Astrocyte of the spinal cord (primary cell): ENCODE data around the gene OSBPL9.

Experiments used
- DNase-seq: peaks from one replicate; pipeline ENCODE4 v3.0.0; 2011; ENCODE audit warnings: low read depth, low spot score
- H3K4me3 ChIP-seq: 2 replicates; pipeline ENCODE4 v1.5.1; 2011; ENCODE audit warnings: low read depth, mild to moderate bottlenecking, low read length, moderate library complexity
- CTCF ChIP-seq: IDR thresholded peaks from 2 replicates; pipeline ENCODE4 v1.5.1; 2012; ENCODE audit warnings: low read depth, mild to moderate bottlenecking, low read length, inconsistent platforms
- in situ Hi-C: cut with HindIII; loops from 2 replicates; pipeline ENCODE4 v1.10.0; 2017; ENCODE audit warnings: low sequenced_read_pairs

Gene OSBPL9

GRCh38 chr1:51581238-51581637 is 35.7 kb upstream of the OSBPL9 start:
- H3K4me3 ChIP-seq = no peak overlapping the region
- TF ChIP-seq CTCF = no peak

GRCh38 chr1:51583532-51583931 is 33.4 kb upstream of the OSBPL9 start:
- DNase-seq = peak; percentile 88
- H3K4me3 ChIP-seq = no peak overlapping the region
- TF ChIP-seq CTCF = no peak
- in situ Hi-C loops = no loop called here

More at GRCh38 chr1:51581238-51581637, 35.7 kb upstream of the OSBPL9 start:
- DNase-seq = no peak
- in situ Hi-C loops = no loop called here

- H3K4me3 ChIP-seq = no peak overlapping the region
- in situ Hi-C loops = no loop called here
- no peak for DNase-seq
- TF ChIP-seq CTCF = no peak
Measured at GRCh38 chr1:51584021-51584420, 32.9 kb upstream of the OSBPL9 start.

GRCh38 chr1:51592711-51593110 is 24.2 kb upstream of the OSBPL9 start:
- no peak overlapping the region for H3K4me3 ChIP-seq
- no peak for TF ChIP-seq CTCF
- in situ Hi-C loops = no loop called here
- DNase-seq = no peak

GRCh38 chr1:51594716-51595115 is 22.2 kb upstream of the OSBPL9 start:
- H3K4me3 ChIP-seq = no peak overlapping the region
- in situ Hi-C loops = no loop called here
- TF ChIP-seq CTCF = no peak
- no peak for DNase-seq

GRCh38 chr1:51600529-51600928 is 16.4 kb upstream of the OSBPL9 start:
- no peak for TF ChIP-seq CTCF
- DNase-seq = no peak
- in situ Hi-C loops = no loop called here

GRCh38 chr1:51600965-51601364 is 15.9 kb upstream of the OSBPL9 start:
- DNase-seq = no peak
- no peak overlapping the region for H3K4me3 ChIP-seq
- no peak for TF ChIP-seq CTCF
- in situ Hi-C loops = no loop called here

More at GRCh38 chr1:51600529-51600928, 16.4 kb upstream of the OSBPL9 start:
- H3K4me3 ChIP-seq = no peak overlapping the region
